Smooth muscle cell (in vitro differentiated cells): Measurements from ENCODE around the gene GPR180. TPM values are rescaled to one million over a fixed set of nuclear protein-coding genes. Genes with fewer than 3 reads are reported as not detected.

Source experiments
- DNase-seq: peaks from one replicate; lab custom pipeline; 2025; ENCODE audit not compliant: unreplicated experiment; lab: John Stamatoyannopoulos, UW
- H2AFZ ChIP-seq: fragments of 200-600 bp; sonication (generic); 2 replicates; pipeline ENCODE4 v1.6.0; 2016; ENCODE audit warnings: antibody characterized with exemption, low read depth, mild to moderate bottlenecking
- H3F3A ChIP-seq: fragments of 200-600 bp; sonication (generic); 2 replicates; pipeline ENCODE4 v1.6.0; 2017; ENCODE audit warnings: antibody characterized with exemption, low read depth
- H3K27ac ChIP-seq: fragments of 200-600 bp; sonication (generic); 2 replicates; pipeline ENCODE4 v1.5.1; 2016; ENCODE audit warnings: low read depth, mild to moderate bottlenecking
- H3K27me3 ChIP-seq: fragments of 200-600 bp; sonication (generic); 2 replicates; pipeline ENCODE4 v1.6.1; 2016; ENCODE audit warnings: low read depth, mild to moderate bottlenecking
- H3K36me3 ChIP-seq: fragments of 200-600 bp; sonication (generic); 2 replicates; pipeline ENCODE4 v1.5.1; 2016; ENCODE audit warnings: low read depth
- H3K4me1 ChIP-seq: fragments of 200-600 bp; sonication (generic); 2 replicates; pipeline ENCODE4 v1.5.1; 2016; ENCODE audit warnings: low read depth
- H3K4me2 ChIP-seq: fragments of 200-600 bp; sonication (generic); 2 replicates; pipeline ENCODE4 v1.6.0; 2016; ENCODE audit warnings: mild to moderate bottlenecking
- H3K4me3 ChIP-seq: fragments of 200-600 bp; sonication (generic); 2 replicates; pipeline ENCODE4 v1.5.1; 2016; ENCODE audit warnings: mild to moderate bottlenecking
- H3K79me2 ChIP-seq: fragments of 200-600 bp; sonication (generic); 2 replicates; pipeline ENCODE4 v1.6.0; 2016; ENCODE audit warnings: low read depth, mild to moderate bottlenecking
- H3K9ac ChIP-seq: fragments of 200-600 bp; sonication (generic); 2 replicates; pipeline ENCODE4 v1.6.0; 2016; ENCODE audit warnings: low read depth
- H3K9me3 ChIP-seq: fragments of 200-600 bp; sonication (generic); replicated peaks from 2 replicates; pipeline ENCODE4 v1.5.1; 2016; ENCODE audit warnings: low read depth
- H4K20me1 ChIP-seq: fragments of 200-600 bp; sonication (generic); 2 replicates; pipeline ENCODE4 v1.6.0; 2016; ENCODE audit warnings: low read depth
- CTCF ChIP-seq: fragments of 200-600 bp; sonication (generic); IDR thresholded peaks from 2 replicates; pipeline ENCODE4 v1.5.1; 2017; ENCODE audit warnings: borderline replicate concordance, mild to moderate bottlenecking, antibody characterized with exemption; ENCODE audit not compliant: insufficient read depth, poor library complexity, severe bottlenecking
- WGBS: methylation state at CpG from one replicate; pipeline ENCODE4 v1.1.7; 2016; ENCODE audit warnings: low lambda C conversion rate; 5-methylcytosine and 5-hydroxymethylcytosine counted together
- polyA plus RNA-seq: library from polyadenylated mRNA; unstranded; fragments of >200 nt; fragmentation: Nextera tagmentation; extraction: Ambion mirVana; gene quantifications from 2 replicates; pipeline ENCODE4 v1.2.1, GENCODE V29; 2016
- total RNA-seq: library from RNA; depleted of rRNA; stranded (reverse); fragments of >200 nt; gene quantifications from 2 replicates; pipeline ENCODE4 v1.2.3, GENCODE V29; 2014

GPR180 gene
- total and polyA plus RNA-seq, 2 experiments from 2014 or later, result 10.8 to 25.0 TPM

GRCh38 chr13:94559222-94559795 is 42.3 kb upstream of the GPR180 start:
- no peaks in the 10 kb centered on the region for H3K4me1 ChIP-seq
- TF ChIP-seq CTCF, result no peak

GRCh38 chr13:94560116-94560515 is 41.5 kb upstream of the GPR180 start:
- no peaks in the 10 kb centered on the region for H4K20me1 ChIP-seq
- no peak overlapping the region for H3K4me2 ChIP-seq
- H3K79me2 ChIP-seq, result no peaks in the 10 kb centered on the region
- no peaks in the 10 kb centered on the region for H3K4me1 ChIP-seq
- no peak overlapping the region for H3K9ac ChIP-seq
- WGBS, result 48% methylated on average over 2 of the region's 2 CpGs
- DNase-seq, result no peak
- no peaks in the 10 kb centered on the region for H3K27me3 ChIP-seq
- peaks cover 4% of the 10 kb centered on the region for H3F3A ChIP-seq
- H3K4me3 ChIP-seq, result no peak overlapping the region
- no peak overlapping the region for H3K27ac ChIP-seq
- H2AFZ ChIP-seq, result no peak overlapping the region
- no peak for TF ChIP-seq CTCF
- H3K9me3 ChIP-seq, result no peaks in the 10 kb centered on the region
- H3K36me3 ChIP-seq, result no peaks in the 10 kb centered on the region

More at GRCh38 chr13:94559222-94559795, 42.3 kb upstream of the GPR180 start:
- Histone ChIP-seq H3K4me2 (no peak overlapping the region), H3F3A (peaks cover 4% of the 10 kb centered on the region), H4K20me1 (no peaks in the 10 kb centered on the region), H3K27me3 (no peaks in the 10 kb centered on the region), H3K4me3 (no peak overlapping the region), H3K9ac (no peak overlapping the region), H3K36me3 (no peaks in the 10 kb centered on the region), H3K27ac (no peak overlapping the region), H2AFZ (no peak overlapping the region), H3K9me3 (no peaks in the 10 kb centered on the region), H3K79me2 (no peaks in the 10 kb centered on the region)
- whole genome bisulfite sequencing, result 79% methylated on average over 6 of the region's 6 CpGs
- no peak for DNase-seq

GRCh38 chr13:94561126-94561525 is 40.5 kb upstream of the GPR180 start:
- Histone ChIP-seq H3F3A (peaks cover 4% of the 10 kb centered on the region), H3K4me3 (no peak overlapping the region), H2AFZ (no peak overlapping the region), H4K20me1 (no peaks in the 10 kb centered on the region), H3K27ac (no peak overlapping the region), H3K9ac (no peak overlapping the region), H3K27me3 (no peaks in the 10 kb centered on the region), H3K4me1 (no peaks in the 10 kb centered on the region), H3K36me3 (no peaks in the 10 kb centered on the region), H3K79me2 (no peaks in the 10 kb centered on the region), H3K9me3 (no peaks in the 10 kb centered on the region), H3K4me2 (no peak overlapping the region)
- no peak for DNase-seq
- WGBS, result 92% methylated on average over 3 of the region's 3 CpGs
- TF ChIP-seq CTCF, result no peak

- no peaks in the 10 kb centered on the region for H3K36me3 ChIP-seq
- no peak for TF ChIP-seq CTCF
- H4K20me1 ChIP-seq, result no peaks in the 10 kb centered on the region
- DNase-seq, result no peak
- H3K79me2 ChIP-seq, result no peaks in the 10 kb centered on the region
- H2AFZ ChIP-seq, result no peak overlapping the region
- no peaks in the 10 kb centered on the region for H3F3A ChIP-seq
- H3K27ac ChIP-seq, result no peak overlapping the region
- WGBS, result 61% methylated on average over 3 of the region's 3 CpGs
- H3K9me3 ChIP-seq, result no peaks in the 10 kb centered on the region
- H3K4me1 ChIP-seq, result no peaks in the 10 kb centered on the region
- H3K4me3 ChIP-seq, result no peak overlapping the region
- no peak overlapping the region for H3K4me2 ChIP-seq
- H3K9ac ChIP-seq, result no peak overlapping the region
- no peaks in the 10 kb centered on the region for H3K27me3 ChIP-seq
Measured at GRCh38 chr13:94567581-94567980, 34.1 kb upstream of the GPR180 start.
